Fibroblast of skin of abdomen (primary cell): ENCODE measurements around the gene CWC22.
"Not testable (repeated sequence)": the region's sequence is repeated elsewhere in the genome, so short reads cannot be mapped to it uniquely, and the experiment has no call there.

Experiments used
- DNase-seq: peaks from one replicate; pipeline ENCODE4 v3.0.0-alpha.2; 2013

The CWC22 gene

GRCh38 chr2:179950391-179950790, 56.7 kb downstream of the CWC22 start:
- DNase-seq = no peak

- no peak for DNase-seq
Measured at GRCh38 chr2:179949438-179949837, 57.7 kb downstream of the CWC22 start.

GRCh38 chr2:179948058-179948457, 59.0 kb downstream of the CWC22 start:
- DNase-seq = no peak

- DNase-seq = no peak
Measured at GRCh38 chr2:179946810-179947615, 60.1 kb downstream of the CWC22 start.

- DNase-seq = no peak
Measured at GRCh38 chr2:179946346-179946745, 60.8 kb downstream of the CWC22 start.

GRCh38 chr2:179939259-179939658, 67.8 kb downstream of the CWC22 start:
- no peak for DNase-seq

GRCh38 chr2:179938026-179938425, 69.1 kb downstream of the CWC22 start:
- no peak for DNase-seq

- DNase-seq = peak; percentile 4
Measured at GRCh38 chr2:179936654-179937053, 70.4 kb downstream of the CWC22 start.

GRCh38 chr2:179936141-179936540, 71.0 kb downstream of the CWC22 start:
- peak; percentile 6 for DNase-seq

GRCh38 chr2:179932786-179933185, 74.3 kb downstream of the CWC22 start:
- no peak for DNase-seq

- DNase-seq = no peak
Measured at GRCh38 chr2:179931502-179931901, 75.6 kb downstream of the CWC22 start.

- not testable (repeated sequence) for DNase-seq
Measured at GRCh38 chr2:179929997-179930396, 77.1 kb downstream of the CWC22 start.

GRCh38 chr2:179927041-179927440, 80.1 kb downstream of the CWC22 start:
- no peak for DNase-seq

GRCh38 chr2:179925713-179926112, 81.4 kb downstream of the CWC22 start:
- no peak for DNase-seq

- peak; percentile 45 for DNase-seq
Measured at GRCh38 chr2:179917272-179917671, 89.8 kb downstream of the CWC22 start.

- no peak for DNase-seq
Measured at GRCh38 chr2:179915395-179915992, 91.6 kb downstream of the CWC22 start.

GRCh38 chr2:179913809-179914208, 93.3 kb downstream of the CWC22 start:
- DNase-seq = no peak

GRCh38 chr2:179911569-179911968, 95.5 kb downstream of the CWC22 start:
- DNase-seq = no peak

GRCh38 chr2:179910735-179911113, 96.4 kb downstream of the CWC22 start:
- DNase-seq = no peak

GRCh38 chr2:179909845-179910734, 97.0 kb downstream of the CWC22 start:
- DNase-seq = no peak

- no peak for DNase-seq
Measured at GRCh38 chr2:179900655-179901054, 106.4 kb downstream of the CWC22 start.

- DNase-seq = no peak
Measured at GRCh38 chr2:179899666-179900065, 107.4 kb downstream of the CWC22 start.

- peak; percentile 11 for DNase-seq
Measured at GRCh38 chr2:179898873-179899272, 108.2 kb downstream of the CWC22 start.
